HFFc6 (cell line): ENCODE results near the gene LOXHD1. TPM values are rescaled to one million over a fixed set of nuclear protein-coding genes. Genes with fewer than 3 reads are reported as not detected.

Experiments used
- DNase-seq: peaks from one replicate; pipeline ENCODE4 v3.0.0-alpha.2; 2018
- H3K27ac Mint-ChIP-seq: 2 replicates; pipeline ENCODE4 v1.8.0; 2020; ENCODE audit warnings: mild to moderate bottlenecking, mixed read lengths
- H3K27me3 Mint-ChIP-seq: 2 replicates; pipeline ENCODE4 v1.8.0; 2021; ENCODE audit warnings: mild to moderate bottlenecking, moderate library complexity, mixed read lengths; ENCODE audit not compliant: insufficient read depth
- H3K36me3 Mint-ChIP-seq: 2 replicates; pipeline ENCODE4 v1.8.0; 2021; ENCODE audit warnings: low read depth, mixed read lengths
- H3K4me1 Mint-ChIP-seq: 2 replicates; pipeline ENCODE4 v1.8.0; 2020; ENCODE audit warnings: low read depth, mixed read lengths
- H3K4me3 Mint-ChIP-seq: 2 replicates; pipeline ENCODE4 v1.8.0; 2020; ENCODE audit warnings: mild to moderate bottlenecking, moderate library complexity, mixed read lengths
- H3K9me3 Mint-ChIP-seq: 2 replicates; pipeline ENCODE4 v1.8.0; 2020; ENCODE audit warnings: mild to moderate bottlenecking, mixed read lengths
- CTCF ChIP-seq: fragments of 200-600 bp; sonication (generic); IDR thresholded peaks from 2 replicates; pipeline ENCODE4 v1.5.0; 2021; ENCODE audit warnings: antibody characterized with exemption, mild to moderate bottlenecking
- long read RNA-seq: library from polyadenylated mRNA; unstranded; transcript quantifications from one replicate; pipeline ENCODE4 v2.0.0, GENCODE V29; 2019
- total RNA-seq, 6 experiments: library from RNA; stranded (reverse); fragmentation: NEBNext Ultra II Directional; extraction: Animal tissue kit (Norgen Biotek cat#: 25700); gene quantifications; 2 replicates in 1 of 6; 3 replicates in 5 of 6; pipeline ENCODE4 v1.2.3, GENCODE V29; 2021

LOXHD1 gene, protein sequence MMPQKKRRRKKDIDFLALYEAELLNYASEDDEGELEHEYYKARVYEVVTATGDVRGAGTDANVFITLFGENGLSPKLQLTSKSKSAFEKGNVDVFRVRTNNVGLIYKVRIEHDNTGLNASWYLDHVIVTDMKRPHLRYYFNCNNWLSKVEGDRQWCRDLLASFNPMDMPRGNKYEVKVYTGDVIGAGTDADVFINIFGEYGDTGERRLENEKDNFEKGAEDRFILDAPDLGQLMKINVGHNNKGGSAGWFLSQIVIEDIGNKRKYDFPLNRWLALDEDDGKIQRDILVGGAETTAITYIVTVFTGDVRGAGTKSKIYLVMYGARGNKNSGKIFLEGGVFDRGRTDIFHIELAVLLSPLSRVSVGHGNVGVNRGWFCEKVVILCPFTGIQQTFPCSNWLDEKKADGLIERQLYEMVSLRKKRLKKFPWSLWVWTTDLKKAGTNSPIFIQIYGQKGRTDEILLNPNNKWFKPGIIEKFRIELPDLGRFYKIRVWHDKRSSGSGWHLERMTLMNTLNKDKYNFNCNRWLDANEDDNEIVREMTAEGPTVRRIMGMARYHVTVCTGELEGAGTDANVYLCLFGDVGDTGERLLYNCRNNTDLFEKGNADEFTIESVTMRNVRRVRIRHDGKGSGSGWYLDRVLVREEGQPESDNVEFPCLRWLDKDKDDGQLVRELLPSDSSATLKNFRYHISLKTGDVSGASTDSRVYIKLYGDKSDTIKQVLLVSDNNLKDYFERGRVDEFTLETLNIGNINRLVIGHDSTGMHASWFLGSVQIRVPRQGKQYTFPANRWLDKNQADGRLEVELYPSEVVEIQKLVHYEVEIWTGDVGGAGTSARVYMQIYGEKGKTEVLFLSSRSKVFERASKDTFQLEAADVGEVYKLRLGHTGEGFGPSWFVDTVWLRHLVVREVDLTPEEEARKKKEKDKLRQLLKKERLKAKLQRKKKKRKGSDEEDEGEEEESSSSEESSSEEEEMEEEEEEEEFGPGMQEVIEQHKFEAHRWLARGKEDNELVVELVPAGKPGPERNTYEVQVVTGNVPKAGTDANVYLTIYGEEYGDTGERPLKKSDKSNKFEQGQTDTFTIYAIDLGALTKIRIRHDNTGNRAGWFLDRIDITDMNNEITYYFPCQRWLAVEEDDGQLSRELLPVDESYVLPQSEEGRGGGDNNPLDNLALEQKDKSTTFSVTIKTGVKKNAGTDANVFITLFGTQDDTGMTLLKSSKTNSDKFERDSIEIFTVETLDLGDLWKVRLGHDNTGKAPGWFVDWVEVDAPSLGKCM (N-terminal part only)
- not detected for total RNA-seq
- long read RNA-seq, result 0 reads

DNA sequence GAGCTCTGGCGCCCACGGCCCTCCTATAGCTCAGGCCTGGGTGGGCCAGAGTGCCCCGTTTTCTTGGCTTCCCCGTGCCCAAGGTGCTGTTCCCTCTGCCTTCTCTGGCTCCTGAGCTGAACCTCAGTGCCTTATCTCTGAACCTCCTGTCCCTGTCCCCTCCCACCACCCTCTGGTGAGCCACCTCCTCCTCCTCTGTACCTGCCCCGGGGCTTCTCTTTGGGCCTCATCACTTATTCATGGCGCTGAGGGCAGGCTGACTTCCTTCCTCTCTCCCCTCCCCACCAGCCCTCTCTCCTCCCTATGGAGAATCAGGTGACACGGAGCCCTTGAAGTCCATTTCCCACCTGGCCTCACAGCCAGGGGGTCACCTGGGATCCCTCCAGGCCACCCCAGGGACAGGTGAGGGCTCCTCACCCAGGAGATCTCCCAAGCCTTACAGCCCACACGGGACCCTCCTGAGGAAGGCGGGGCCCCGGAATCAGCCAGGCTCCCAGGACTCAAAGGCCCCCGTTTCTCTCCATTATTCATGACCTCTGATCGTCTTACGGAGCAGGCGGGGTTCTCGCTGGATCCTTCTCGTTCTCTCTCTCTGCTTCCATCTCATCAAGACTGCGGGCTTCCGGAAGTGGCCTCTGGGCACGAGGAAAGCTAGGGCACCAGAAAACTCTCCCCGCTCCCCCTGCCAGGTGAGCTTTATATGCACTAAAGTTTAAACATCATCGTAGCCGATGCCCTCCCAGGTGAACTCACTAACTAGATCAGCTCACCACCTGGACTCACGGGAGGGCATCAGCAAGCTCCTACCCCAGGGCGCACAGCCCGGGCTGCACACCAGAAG lies at the start of gene LOXHD1:
Gene LOXHD1, minus strand, starts transcription at position 106 of the 841 bp plus-strand sequence. CDS start 187 bp downstream, outside the sequence.
- Mint-ChIP-seq H3K27me3 (peaks cover 21% of the 10 kb centered on the region), H3K9me3 (no peaks in the 10 kb centered on the region), H3K36me3 (no peaks in the 10 kb centered on the region), H3K4me3 (no peak within 1 kb of the TSS), H3K27ac (no peak within 1 kb of the TSS), H3K4me1 (peaks cover 9% of the 10 kb centered on the region)
- no peak for TF ChIP-seq CTCF
- no peak for DNase-seq

DNA sequence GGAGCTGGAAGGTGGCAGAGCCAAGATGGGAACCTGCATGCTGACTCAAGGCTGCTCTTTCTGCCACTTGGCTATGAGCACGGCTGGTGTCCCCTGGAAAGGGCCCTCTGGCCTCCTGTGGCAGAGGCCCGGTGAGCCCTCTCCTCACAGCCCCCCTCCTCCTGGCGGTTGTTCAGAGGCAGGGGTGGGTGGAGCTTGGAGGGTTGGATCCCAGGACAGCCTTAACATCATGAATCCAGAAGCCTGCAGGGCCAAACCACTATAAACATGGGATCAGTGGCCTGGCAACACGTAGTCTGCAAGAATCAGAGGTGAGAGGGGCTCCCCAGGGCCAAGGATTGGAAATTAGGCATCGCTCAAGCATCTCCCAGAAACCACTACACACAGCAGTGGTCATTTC lies 48.5 kb upstream of the LOXHD1 start:
- no peak overlapping the region for H3K27ac Mint-ChIP-seq
- peaks cover 16% of the 10 kb centered on the region for H3K4me1 Mint-ChIP-seq
- H3K27me3 Mint-ChIP-seq, result peaks cover 7% of the 10 kb centered on the region
- no peak overlapping the region for H3K4me3 Mint-ChIP-seq
- no peak for DNase-seq
- no peaks in the 10 kb centered on the region for H3K9me3 Mint-ChIP-seq
- TF ChIP-seq CTCF, result no peak
- H3K36me3 Mint-ChIP-seq, result no peaks in the 10 kb centered on the region

- Mint-ChIP-seq H3K36me3 (no peaks in the 10 kb centered on the region), H3K27ac (no peak overlapping the region), H3K9me3 (no peaks in the 10 kb centered on the region), H3K4me3 (no peak overlapping the region), H3K27me3 (peaks cover 7% of the 10 kb centered on the region), H3K4me1 (peaks cover 16% of the 10 kb centered on the region)
- TF ChIP-seq CTCF, result no peak
- no peak for DNase-seq
Observed at GRCh38 chr18:46704816-46705215, 47.8 kb upstream of the LOXHD1 start.

- H3K27me3 Mint-ChIP-seq, result peaks cover 7% of the 10 kb centered on the region
- H3K27ac Mint-ChIP-seq, result no peak overlapping the region
- no peak overlapping the region for H3K4me3 Mint-ChIP-seq
- TF ChIP-seq CTCF, result no peak
- H3K4me1 Mint-ChIP-seq, result peaks cover 16% of the 10 kb centered on the region
- H3K9me3 Mint-ChIP-seq, result no peaks in the 10 kb centered on the region
- DNase-seq, result no peak
- no peaks in the 10 kb centered on the region for H3K36me3 Mint-ChIP-seq
Observed at GRCh38 chr18:46704189-46704588, 47.2 kb upstream of the LOXHD1 start.
